Measurements from ENCODE around the gene NVL. TPM values are rescaled to one million over a fixed set of nuclear protein-coding genes. Genes with fewer than 3 reads are reported as not detected.

NVL gene
- total and polyA plus RNA-seq, 10 of the 15 experiments (the other 5 are each of a cell fraction or from before 2014, with no cell fraction given) = 20.3 to 49.6 (median 35.2) TPM

DNA sequence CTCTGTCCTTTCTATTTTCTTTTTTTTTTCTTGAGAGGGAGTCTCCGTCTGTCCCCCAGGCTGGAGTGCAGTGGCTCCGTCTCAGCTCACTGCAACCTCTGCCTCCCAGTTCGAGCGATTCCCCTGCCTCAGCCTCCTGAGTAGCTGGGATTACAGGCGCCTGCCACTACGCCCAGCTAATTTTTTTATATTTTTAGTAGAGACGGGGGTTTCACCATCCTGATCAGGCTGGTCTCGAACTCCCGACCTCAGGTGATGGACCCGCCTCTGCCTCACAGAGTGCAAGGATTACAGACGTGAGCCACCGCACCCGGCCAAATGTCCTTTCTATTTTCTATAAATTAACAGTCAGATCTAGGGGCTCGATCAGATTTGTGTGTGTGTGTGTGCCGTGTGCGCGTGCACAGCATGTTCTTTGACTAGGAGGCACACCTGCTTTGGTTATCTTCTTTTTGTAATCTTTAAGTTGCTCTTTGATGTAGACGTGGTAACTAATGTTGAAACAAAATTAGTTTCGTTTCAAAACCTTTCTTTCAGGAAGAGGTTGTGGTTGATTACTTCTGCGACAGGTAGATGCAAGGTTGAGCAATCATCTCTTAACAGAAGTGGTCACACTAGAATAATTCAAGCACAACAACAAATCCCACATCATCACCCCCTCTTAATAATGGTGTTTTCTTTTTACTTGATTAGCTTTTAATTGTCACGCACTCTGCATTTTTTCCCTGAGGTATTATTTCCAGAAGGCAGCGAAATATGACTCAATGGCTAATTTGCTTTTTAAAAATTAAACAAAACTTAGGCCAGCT, 147.7 kb downstream of the NVL start (continued):
- TF ChIP-seq JUNB (IDR thresholded peaks at IDR 0.05) = peak; percentile 56
- no peak; the same call in 1 of the 2 replicates for TF ChIP-seq BACH1 (IDR thresholded peaks at IDR 0.05; ENCODE audit: borderline replicate concordance)
- no peak for TF ChIP-seq EZH2 (IDR thresholded peaks at IDR 0.05; ENCODE audit: borderline replicate concordance, control insufficient read depth, low read depth, low read length)
- TF ChIP-seq SMAD1 (IDR thresholded peaks at IDR 0.05; ENCODE audit: low read depth, partially characterized antibody) = no peak
- no peak for TF ChIP-seq SREBF2 (IDR thresholded peaks at IDR 0.05; ENCODE audit: low read length)
- TF ChIP-seq SRF (IDR thresholded peaks at IDR 0.05; ENCODE audit: low read depth in 2 of 2, low read length in 2 of 2) = no peak
- TF ChIP-seq SIX5 (IDR thresholded peaks at IDR 0.05; ENCODE audit: low read depth, low read length, severe bottlenecking) = no peak
- TF ChIP-seq, protein P1, sequence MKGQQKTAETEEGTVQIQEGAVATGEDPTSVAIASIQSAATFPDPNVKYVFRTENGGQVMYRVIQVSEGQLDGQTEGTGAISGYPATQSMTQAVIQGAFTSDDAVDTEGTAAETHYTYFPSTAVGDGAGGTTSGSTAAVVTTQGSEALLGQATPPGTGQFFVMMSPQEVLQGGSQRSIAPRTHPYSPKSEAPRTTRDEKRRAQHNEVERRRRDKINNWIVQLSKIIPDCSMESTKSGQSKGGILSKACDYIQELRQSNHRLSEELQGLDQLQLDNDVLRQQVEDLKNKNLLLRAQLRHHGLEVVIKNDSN (IDR thresholded peaks at IDR 0.05; ENCODE audit: borderline replicate concordance, extremely low read length, insufficient read depth, low read depth, low read length) = no peak
- 0 out of 2 replicates have a peak, but pooled peaks have one; percentile 30 for TF ChIP-seq STAT3 (IDR thresholded peaks at IDR 0.05; ENCODE audit: low read depth, low read length)
- TF ChIP-seq MEF2B (IDR thresholded peaks at IDR 0.05; ENCODE audit: partially characterized antibody, poor library complexity, severe bottlenecking) = peak; percentile 58
- 0 out of 2 replicates have a peak, but pooled peaks have one; percentile 27 for TF ChIP-seq JUND (IDR thresholded peaks at IDR 0.05; ENCODE audit: low read depth, low read length)
- TF ChIP-seq EED (IDR thresholded peaks at IDR 0.05; ENCODE audit: low read depth) = peak; percentile 26
- TF ChIP-seq, protein P2, sequence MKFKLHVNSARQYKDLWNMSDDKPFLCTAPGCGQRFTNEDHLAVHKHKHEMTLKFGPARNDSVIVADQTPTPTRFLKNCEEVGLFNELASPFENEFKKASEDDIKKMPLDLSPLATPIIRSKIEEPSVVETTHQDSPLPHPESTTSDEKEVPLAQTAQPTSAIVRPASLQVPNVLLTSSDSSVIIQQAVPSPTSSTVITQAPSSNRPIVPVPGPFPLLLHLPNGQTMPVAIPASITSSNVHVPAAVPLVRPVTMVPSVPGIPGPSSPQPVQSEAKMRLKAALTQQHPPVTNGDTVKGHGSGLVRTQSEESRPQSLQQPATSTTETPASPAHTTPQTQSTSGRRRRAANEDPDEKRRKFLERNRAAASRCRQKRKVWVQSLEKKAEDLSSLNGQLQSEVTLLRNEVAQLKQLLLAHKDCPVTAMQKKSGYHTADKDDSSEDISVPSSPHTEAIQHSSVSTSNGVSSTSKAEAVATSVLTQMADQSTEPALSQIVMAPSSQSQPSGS (IDR thresholded peaks at IDR 0.05; ENCODE audit: low read length) = peak; percentile 95
- TF ChIP-seq YY1 (IDR thresholded peaks at IDR 0.05; ENCODE audit: low read depth, low read length) = 0 out of 2 replicates have a peak, but pooled peaks have one; percentile 9
- TF ChIP-seq EP300 (IDR thresholded peaks at IDR 0.05; ENCODE audit: borderline replicate concordance in 1 of 2, control insufficient read depth in 1 of 2, low read depth in 2 of 2, low read length in 2 of 2) = peak; percentile 71 to 72; a peak in 3 of 4 replicates
- TF ChIP-seq, protein P3, sequence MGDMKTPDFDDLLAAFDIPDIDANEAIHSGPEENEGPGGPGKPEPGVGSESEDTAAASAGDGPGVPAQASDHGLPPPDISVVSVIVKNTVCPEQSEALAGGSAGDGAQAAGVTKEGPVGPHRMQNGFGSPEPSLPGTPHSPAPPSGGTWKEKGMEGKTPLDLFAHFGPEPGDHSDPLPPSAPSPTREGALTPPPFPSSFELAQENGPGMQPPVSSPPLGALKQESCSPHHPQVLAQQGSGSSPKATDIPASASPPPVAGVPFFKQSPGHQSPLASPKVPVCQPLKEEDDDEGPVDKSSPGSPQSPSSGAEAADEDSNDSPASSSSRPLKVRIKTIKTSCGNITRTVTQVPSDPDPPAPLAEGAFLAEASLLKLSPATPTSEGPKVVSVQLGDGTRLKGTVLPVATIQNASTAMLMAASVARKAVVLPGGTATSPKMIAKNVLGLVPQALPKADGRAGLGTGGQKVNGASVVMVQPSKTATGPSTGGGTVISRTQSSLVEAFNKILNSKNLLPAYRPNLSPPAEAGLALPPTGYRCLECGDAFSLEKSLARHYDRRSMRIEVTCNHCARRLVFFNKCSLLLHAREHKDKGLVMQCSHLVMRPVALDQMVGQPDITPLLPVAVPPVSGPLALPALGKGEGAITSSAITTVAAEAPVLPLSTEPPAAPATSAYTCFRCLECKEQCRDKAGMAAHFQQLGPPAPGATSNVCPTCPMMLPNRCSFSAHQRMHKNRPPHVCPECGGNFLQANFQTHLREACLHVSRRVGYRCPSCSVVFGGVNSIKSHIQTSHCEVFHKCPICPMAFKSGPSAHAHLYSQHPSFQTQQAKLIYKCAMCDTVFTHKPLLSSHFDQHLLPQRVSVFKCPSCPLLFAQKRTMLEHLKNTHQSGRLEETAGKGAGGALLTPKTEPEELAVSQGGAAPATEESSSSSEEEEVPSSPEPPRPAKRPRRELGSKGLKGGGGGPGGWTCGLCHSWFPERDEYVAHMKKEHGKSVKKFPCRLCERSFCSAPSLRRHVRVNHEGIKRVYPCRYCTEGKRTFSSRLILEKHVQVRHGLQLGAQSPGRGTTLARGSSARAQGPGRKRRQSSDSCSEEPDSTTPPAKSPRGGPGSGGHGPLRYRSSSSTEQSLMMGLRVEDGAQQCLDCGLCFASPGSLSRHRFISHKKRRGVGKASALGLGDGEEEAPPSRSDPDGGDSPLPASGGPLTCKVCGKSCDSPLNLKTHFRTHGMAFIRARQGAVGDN (IDR thresholded peaks at IDR 0.05) = no peak
- no peak for TF ChIP-seq ZNF274 (IDR thresholded peaks at IDR 0.05; ENCODE audit: insufficient read depth, insufficient read length)
- TF ChIP-seq SUZ12 (IDR thresholded peaks at IDR 0.05; ENCODE audit: unreplicated experiment) = no peak
- 0 out of 2 replicates have a peak, but pooled peaks have one; percentile 28 for TF ChIP-seq ZNF207 (IDR thresholded peaks at IDR 0.05; ENCODE audit: borderline replicate concordance)
